AML-193 (cell line): ENCODE data around the gene MEG3.

Experiments
- DNase-seq, 2 experiments: peaks; one replicate each; lab custom pipeline; 2025; lab: John Stamatoyannopoulos, UW

MEG3 gene

DNA sequence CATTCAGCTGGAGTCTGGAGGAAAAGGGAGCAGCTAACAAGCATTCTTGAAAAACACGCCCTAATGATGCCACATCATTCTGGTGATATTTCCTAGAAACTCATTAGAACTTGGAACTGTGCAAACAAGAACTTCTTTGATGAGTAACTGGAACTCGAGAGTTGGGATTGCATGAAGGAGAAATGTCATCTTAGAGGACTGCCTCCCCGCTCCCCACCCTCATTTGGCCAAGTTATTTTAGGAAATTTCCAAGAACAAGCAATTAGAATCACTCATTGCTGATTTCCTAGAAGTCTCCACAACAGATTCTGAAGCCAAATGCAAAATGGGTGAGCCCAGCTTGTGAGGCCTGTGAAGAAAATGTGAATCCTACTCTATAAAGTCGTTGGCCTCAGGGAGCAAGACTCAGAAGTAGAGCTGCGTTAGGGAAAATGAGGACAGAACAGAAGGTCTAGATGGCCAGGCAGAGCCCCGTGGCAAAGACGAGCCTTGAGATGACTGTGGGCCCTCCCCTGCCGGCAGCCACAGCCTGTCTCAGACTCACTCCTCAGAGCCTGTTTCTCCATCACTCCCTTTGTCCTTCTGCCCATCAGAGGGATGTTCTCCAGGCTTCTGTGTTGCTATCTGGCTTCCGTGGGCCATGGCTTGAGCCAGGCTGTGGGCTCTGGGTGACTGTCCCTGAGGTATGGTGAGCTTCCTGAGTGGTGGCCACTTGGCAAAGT is 39.2 kb downstream of the MEG3 start:
- DNase-seq = no peak

- no peak for DNase-seq
Measured at GRCh38 chr14:100865682-100866591, 40.0 kb downstream of the MEG3 start.

GRCh38 chr14:100866666-100867630 is 41.0 kb downstream of the MEG3 start:
- DNase-seq = no peak

DNA sequence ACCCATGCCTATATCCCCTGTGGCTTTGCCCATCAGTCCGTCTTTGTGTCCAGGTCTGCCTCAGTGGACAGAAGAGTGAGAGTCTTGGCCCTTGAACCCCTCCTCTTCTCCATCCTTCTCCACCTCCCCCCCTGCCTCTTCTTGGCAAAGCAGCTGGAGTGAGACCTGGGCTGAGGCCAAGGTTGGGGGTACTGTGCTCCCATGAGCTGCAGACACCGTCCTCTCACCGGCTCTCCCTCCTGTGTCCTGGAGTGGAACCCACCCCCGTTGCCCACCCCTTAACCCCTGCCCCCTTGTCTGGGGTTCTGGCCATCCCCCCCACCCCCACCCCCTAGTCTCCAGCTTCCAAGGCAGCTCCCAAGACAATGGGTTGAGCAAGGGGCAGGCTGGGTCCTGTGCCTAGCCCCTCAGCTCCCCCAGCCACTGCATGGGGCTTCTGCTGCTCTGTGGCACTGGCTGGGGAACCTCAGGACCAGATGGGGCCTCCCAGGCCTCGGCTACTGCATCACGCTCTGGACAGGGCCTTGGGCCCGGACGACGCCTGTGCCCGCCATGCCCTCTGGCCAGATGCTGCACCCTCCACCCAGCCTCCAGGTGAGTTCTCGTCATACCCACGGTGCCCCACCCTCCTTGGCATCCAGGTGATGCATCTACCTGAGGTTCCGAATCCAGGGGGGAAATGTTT is 41.9 kb downstream of the MEG3 start:
- DNase-seq = no peak

GRCh38 chr14:100868621-100869370 is 42.9 kb downstream of the MEG3 start:
- no peak for DNase-seq

DNA sequence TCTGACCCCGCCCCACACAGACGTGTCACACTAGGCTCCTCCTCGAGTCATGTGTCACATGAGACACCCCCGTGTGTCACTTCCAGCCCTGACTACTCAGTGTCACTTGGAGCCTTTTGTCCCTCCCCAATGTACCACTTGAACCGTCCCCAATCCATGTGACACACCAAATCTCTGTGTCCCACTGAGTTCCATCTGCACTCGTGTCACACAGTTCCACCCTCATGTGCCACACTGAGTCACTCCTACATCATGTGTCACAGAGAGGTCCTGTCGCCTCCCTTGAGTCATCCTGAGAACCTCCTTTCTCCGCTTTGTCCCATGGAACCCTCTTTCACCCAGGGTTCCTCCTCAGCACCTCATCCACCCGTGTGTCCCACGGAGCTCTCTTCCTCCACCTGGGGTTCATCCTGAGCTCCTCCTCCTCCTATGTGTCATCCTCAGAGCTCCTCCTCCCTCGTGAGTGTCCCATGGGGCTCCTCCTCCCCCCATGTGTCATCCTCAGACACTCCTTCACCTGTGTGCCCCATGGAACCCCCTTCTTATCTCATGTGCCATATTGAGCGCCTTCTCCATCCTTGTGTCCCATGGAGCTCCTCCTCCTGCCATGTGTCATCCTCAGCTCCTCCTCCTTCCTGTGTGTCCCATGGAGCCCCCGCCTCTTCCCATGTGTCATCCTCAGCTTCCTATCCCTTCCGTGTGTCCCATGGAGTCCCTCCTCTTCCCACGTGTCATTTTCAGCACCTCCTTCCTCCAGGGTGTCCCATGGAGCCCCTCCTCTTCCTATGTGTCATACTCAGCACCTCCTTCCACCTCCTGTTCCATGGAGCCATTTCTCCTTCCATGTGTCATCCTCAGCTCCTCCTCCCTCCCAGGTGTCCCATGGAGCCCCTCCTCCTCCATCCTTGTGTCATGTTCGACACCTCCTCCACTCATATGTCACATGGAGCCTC is 45.6 kb downstream of the MEG3 start:
- DNase-seq = no peak

GRCh38 chr14:100872259-100873095 is 46.6 kb downstream of the MEG3 start:
- no peak for DNase-seq

DNA sequence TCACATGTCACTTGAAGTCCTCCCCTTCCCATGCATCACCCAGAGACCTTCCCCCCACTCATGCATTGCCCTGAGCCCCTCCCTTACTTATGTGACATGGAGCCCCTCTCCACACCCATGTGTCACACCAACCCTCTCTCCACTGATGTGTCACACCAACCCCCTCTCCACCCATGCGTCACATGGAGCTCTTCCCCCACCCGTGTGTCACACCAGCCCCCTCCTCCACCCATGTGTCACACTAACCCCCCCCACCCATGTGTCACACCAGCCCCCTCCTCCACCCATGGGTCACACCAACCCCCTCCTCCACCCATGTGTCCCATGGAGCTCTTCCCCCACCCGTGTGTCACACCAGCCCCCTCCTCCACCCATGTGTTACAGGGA is 47.2 kb downstream of the MEG3 start:
- no peak for DNase-seq

DNA sequence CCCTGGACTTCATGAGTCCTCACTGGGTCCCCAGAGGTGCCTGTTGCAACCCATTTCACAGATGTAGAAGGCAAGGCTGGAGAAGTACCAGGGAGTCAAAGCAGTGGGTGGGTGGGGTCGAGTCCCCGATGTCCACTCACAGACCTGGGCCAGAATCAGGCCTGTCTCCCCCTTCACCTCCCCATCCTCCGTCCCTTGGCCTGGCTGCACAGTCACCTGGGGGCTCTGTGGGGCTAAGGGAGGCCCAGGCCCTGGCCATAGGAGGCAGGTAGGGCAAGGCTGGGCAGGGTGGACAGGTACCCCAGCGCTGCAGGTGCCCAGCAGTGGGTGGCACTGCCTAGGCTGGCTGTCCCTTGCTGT is 48.1 kb downstream of the MEG3 start:
- no peak for DNase-seq

- no peak for DNase-seq
Measured at GRCh38 chr14:100874411-100875091, 48.6 kb downstream of the MEG3 start.

DNA sequence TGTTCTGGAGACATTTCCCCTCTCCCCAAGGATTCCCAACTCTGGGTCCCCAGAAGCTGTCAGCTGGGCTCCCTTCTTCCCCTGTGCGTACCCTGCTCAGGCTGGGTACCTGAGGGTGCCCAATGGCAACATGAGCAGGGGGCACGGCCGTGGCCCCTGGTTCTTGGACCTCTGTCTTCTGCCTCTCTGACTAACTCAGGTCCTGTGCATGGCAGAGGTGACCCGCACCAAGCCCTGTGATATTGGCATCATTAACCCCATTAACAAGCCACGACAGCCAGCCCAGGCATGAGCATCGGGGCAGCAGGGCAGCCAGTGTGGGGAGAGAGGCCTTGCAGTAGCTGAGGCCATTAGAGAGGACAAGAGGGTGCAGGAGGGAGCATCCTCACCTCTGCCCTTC is 49.2 kb downstream of the MEG3 start:
- DNase-seq = no peak

DNA sequence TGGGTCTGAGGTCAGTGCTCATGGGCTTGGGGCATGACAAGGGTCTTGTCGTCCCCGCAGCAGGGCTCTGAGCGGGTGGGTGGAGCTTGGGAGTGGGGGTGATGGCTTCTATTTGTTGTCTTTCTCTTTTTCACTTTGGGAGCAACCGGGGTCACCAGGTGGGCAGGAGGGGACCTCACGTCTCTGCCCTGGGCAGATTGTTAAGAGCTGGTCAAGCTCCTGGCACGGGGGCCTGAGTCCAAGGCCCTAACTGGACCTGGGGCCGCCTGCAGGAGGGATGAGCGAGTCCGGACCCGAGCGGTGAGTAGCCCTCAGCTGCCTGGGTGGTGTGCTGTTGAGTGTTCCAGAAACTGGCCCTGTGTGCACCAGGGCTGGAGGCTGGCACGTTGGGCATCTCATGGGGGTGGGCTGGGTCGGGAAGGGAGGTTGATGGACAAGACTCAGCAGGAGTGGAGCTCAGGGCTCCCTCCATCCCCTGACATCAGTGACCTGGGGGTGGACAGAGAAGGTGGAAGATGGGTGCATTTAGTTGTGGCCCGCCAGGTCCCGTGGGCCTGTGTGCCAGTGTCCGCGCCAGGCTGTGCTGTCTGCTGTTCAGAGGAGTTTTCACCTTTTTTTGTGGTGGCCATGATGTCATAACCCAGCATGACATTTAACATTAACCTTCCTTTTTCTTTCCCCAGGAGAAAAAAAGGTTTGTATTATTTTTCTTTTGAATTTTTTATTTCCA is 50.1 kb downstream of the MEG3 start:
- no peak for DNase-seq

- no peak for DNase-seq
Measured at GRCh38 chr14:100878271-100879146, 52.6 kb downstream of the MEG3 start.

- no peak for DNase-seq
Measured at GRCh38 chr14:100879194-100879593, 53.3 kb downstream of the MEG3 start.

GRCh38 chr14:100879782-100880181 is 53.9 kb downstream of the MEG3 start:
- no peak for DNase-seq

DNA sequence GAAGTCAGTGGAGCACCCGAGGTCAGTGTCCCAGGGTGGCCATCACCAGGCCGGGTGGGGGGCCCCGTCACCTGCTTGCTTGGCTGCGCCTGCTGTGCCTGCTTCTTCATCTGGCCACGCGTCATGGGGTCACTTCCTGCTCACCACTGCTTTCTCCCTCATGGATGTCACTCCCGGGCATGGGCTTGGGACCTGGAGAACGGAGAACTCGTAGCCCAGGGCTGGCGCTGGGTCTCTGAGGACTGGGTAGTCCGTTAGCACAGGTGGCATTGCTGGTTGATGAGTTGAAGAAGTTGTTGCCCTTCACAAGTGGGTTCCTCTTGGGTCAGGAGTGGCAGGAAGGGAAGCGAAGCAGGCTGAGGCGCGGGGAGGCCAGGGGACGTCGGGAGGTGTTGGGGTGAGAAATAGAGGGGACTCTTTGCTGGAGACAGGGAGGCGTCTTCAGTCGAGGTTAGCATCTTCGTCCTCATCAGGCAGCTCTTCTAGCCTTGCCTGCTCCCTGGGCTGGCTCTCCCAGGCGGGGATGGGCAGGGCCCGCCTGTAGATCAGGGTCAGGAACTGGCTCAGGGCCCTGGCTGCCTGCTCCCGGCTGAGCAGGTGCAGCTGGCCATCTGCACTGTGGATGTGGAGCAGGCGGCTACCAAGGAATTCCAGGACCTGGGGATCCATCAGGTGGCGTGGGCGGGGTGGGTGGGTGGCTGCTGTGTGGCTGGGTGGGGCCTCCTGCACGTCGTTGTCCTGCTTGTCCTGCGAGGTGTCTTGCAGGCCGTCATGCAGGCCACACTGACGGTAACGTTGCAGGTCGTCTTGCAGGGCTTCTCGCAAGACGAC is 54.6 kb downstream of the MEG3 start:
- DNase-seq = no peak
